NK-92 (cell line): ENCODE data around the gene RO60.

ENCODE experiments used
- DNase-seq: peaks from one replicate; lab custom pipeline; 2025; ENCODE audit not compliant: unreplicated experiment; lab: John Stamatoyannopoulos, UW

Gene RO60

GRCh38 chr1:193060406-193060805 lies 994 bp downstream of the RO60 start:
- DNase-seq, result no peak

DNA sequence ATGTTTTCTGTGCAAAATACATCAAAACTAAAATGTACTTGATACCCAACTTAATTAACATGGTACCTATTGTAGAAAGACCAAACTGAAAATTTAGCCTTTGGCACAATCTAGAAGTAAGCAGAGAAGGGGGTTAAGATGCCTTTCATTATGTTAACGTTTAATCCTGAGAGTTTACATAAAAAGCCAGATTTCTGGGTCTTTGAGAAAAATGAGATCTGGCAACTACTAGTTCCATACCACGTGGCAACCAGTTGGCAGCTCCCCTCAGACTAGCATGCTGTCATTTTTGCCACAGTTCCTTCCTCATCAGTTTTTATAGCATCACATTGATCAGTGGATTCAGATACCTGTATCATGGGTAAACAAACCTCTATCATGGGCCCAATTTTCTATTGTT lies 1.5 kb downstream of the RO60 start:
- DNase-seq, result no peak

- DNase-seq, result no peak
Measured at GRCh38 chr1:193062698-193063463, 3.5 kb downstream of the RO60 start.

GRCh38 chr1:193065954-193066353 lies 6.5 kb downstream of the RO60 start:
- no peak for DNase-seq

DNA sequence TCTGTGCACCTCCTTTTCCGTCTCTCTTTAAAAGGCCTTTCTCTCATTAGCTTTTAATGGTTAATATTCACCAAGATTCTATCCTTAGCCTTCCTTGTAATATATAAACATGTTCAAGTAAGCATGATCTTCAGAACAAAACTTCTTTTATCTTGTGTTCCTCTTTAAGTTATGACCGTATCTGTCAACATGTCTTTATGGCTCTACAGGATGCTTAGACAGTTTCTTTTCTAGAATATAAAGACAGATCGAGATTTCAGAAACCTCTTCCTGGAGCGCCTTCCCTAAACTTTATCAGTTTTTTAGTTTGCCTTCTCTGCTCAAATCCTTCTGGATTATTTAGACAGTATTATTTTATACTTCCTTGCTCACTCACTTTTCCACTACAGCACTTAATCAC lies 7.2 kb downstream of the RO60 start:
- DNase-seq, result no peak

DNA sequence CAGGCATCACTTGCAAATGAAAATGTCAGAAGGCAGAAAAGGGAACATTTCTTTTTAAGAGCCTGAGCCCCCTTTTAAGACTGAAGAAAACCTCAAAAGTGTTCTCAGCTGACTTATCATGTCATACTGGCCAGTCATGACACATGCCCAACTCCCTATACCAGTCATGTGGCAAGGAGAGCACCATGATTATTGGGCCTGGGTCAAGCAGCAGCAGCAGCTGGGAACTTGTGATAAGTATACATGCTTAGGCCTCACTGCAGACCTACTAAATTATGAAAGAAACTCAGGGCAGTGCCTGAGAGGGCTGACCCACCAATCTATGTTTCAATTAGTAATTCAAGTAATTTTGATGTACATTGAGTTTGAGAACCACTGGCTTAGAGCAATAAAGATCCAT lies 8.6 kb downstream of the RO60 start:
- DNase-seq, result no peak

GRCh38 chr1:193069748-193070385 lies 10.5 kb downstream of the RO60 start:
- no peak for DNase-seq

GRCh38 chr1:193070386-193070753 lies 11.0 kb downstream of the RO60 start:
- no peak for DNase-seq

DNA sequence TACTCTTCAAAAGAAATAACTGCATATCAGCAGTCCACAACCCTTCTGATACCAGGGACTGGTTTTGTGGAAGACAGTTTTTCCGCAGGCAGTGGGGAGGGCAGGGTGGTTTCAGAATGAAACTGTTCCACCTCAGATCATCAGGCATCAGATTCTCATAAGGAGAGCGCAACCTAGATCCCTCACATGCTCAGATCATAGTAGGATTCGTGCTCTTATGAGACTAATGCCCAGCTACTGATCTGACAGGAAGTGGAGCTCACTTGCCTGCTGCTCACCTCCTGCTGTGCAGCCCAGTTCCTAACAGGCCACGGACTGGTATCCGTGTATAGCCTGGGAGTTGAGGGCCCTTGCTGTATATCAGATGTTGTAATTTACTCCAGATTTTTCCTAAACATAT lies 11.5 kb downstream of the RO60 start:
- no peak for DNase-seq

DNA sequence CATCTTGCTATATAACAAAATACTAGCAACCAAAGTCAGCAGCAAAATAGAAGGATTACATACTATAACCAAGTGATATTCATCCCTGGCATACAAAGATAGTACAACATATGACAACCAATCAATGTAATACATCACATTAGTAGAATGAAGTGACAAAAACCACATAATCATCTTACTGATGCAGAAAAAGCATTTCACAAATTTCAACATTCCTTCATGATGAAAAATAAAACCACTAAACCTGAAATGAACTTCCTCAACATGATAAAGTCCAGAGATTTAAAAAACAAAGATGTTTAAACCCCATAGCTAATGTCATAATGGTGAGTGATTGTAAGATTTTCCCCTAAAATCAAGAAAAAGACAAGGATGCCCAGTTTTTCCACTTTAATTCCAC lies 18.6 kb downstream of the RO60 start:
- DNase-seq, result no peak

GRCh38 chr1:193079187-193079586 lies 19.8 kb downstream of the RO60 start:
- no peak for DNase-seq

- DNase-seq, result no peak
Measured at GRCh38 chr1:193083365-193084088, 24.1 kb downstream of the RO60 start.

GRCh38 chr1:193085263-193085662 lies 25.9 kb downstream of the RO60 start:
- no peak for DNase-seq

GRCh38 chr1:193086342-193086741 lies 26.9 kb downstream of the RO60 start:
- DNase-seq, result no peak

- DNase-seq, result no peak
Measured at GRCh38 chr1:193087893-193088292, 28.5 kb downstream of the RO60 start.

DNA sequence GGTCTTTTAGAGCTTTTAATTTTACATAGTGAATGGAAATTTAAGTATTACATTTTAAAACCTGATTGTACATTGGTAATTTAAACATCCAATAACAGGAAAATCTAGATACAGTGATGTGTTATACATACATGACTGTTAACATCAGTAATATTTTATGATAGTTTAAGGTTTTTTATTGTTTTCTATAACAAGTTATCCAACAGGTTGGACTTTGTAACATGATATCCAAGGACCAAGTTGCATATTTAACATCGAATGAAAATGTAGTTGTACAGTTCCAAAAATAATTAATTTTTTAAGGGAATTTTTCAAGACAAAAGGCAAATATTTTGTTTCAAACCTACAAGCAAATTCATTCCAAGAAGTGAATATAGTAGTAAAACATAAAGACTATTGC lies 31.5 kb downstream of the RO60 start:
- DNase-seq, result no peak

DNA sequence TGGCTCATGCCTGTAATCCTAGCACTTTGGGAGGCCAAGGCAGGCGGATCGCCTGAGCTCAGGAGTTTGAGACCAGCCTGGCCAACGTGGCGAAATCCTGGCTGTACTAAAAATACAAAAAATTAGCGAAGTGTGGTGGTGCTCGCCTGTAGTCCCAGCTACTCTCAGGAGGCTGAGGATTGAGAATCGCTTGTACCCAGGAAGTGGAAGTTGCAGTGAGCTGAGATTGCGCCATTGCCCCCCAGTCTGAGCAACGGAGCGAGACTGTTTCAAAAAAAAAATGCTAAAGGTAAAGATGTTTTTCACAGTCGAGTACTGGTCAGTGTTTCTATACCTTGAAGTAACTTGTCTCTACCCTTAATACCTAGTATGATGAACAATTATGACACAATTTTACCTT lies 34.7 kb downstream of the RO60 start:
- no peak for DNase-seq

DNA sequence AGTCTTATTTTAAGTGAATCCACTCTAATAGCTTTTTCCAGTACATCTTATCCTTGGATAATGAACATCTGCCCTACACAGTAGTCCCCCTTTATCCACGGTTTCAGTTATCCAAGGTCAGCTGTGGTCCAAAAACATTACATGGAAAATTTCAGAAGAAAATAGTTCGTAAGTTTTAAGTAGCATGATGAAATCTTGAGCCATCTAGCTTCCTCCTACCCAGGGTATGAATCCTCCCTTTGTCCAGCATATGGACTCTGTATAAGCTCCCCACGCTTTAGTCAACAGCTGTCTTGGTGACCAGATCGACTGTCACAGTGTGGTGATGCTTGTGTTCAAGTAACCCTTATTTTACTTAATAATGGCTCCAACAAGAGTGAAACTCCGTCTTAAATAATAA lies 43.2 kb downstream of the RO60 start:
- no peak for DNase-seq

- no peak for DNase-seq
Measured at GRCh38 chr1:193103759-193104501, 44.5 kb downstream of the RO60 start.

DNA sequence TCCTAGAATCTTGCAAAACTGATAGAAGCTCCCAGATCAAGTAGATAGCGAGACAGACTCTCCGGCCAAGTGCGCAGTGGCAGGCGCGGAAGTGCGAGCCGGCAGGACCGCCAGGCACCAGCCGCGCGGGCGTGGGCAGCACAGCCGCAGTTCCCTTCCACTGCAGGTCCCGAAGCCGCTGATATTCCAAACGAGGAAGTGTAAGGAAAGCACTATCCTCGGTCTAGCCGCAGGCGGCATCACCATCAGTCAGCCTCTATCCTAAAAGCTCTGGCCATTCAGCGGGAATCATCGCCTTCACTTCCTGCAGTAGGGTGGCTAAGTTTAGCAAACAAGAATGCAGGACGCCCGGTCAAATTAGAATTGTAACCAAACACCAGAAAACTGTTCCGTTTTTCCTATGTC lies 45.1 kb downstream of the RO60 start:
- no peak for DNase-seq
